HK-2 (cell line): Measurements from ENCODE around the gene NME5.

Source experiments
- DNase-seq: peaks from one replicate; pipeline ENCODE4 v3.0.0-alpha.2; 2018; ENCODE audit not compliant: unreplicated experiment

Gene NME5

DNA sequence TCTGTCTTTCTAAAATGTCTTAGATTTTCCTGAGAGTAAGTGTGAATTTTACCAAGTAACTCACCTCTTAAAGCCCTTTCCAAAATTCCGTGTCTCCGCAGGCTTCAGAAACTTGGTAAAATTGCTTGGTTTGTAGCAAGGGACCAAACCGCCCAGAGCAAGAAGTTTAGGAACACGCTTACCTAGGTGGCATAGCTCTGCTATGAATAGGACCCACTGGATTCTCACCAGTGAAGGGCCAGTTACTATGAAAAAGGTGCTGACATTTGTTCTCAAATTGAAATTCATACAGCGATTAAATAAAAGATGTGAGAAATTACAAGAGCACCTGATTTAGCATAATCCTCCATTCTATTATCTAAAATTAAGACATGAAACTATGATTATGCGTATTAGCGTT, 6.7 kb downstream of the NME5 start:
- DNase-seq = no peak

DNA sequence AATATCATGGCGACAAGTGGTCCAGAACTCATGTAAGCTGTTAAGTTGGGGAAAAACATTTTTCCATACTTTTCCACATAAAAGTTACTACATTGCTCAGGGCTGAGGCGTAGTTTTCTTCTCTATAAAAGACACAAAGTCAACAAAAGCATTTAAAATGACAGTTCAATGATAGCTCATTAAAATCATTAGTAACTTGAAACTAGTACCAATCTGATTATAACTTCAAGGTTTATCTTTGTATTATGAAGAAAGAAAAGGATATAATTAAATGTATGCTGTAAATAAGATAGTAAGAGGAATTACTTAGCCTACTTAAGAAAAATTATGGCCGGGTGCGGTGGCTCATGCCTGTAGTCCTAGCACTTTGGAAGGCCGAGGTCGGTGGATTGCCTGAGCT, 9.9 kb downstream of the NME5 start:
- no peak for DNase-seq

DNA sequence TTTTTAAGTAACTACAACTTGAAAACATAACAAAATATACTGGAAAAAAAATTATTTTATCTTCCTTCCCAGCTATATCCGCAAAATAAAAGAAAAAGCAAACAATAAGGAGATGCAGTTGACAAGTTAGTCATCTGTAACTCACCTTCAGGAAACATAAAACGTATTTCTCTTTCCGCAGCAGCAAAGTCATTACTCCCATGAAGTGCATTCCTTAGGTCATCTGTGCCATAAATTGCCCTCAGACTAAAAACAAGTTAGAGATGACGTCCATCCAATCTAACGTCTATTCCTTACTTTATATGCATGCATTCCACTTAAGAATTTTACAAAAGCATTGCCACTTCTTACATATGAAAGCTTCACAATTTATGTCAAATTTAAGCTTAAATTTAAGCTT, 10.9 kb downstream of the NME5 start:
- DNase-seq = no peak

DNA sequence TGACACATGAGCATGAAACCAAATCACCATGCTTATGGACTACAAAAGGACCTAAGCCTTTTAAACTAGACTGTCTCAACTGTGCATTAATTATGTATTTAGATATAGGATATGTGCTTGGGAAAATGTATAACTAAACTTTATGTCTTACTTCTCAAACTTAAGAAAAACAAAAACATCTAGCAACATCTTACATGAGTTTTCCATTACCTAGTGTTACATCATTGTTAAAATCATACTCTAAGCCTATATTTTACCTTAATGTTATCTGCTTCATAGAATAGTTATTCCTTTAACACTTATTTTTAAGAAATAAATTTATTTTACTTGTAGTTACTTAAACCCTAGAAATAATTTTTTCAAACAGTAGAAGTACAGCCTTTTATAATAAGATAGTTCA, 24.0 kb downstream of the NME5 start:
- no peak for DNase-seq

DNA sequence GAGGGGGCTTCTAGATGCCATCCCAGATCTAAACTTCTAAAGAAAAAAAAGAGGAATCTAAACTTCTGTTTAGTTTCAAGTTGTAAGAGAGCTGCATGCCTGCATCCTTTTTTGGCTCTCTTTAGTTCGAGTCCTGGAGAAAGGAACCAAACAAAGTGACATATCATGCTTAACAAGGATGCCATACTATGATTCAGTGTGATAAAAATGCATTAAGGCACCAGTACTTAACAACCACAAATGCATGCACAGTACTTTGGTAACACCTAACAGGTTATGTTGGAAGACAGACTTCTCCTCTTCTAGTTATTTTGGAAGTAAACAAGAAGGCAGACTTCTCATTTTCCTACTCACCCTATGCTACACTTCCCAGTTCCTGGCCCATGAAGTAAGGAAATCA, 27.3 kb downstream of the NME5 start:
- no peak for DNase-seq

DNA sequence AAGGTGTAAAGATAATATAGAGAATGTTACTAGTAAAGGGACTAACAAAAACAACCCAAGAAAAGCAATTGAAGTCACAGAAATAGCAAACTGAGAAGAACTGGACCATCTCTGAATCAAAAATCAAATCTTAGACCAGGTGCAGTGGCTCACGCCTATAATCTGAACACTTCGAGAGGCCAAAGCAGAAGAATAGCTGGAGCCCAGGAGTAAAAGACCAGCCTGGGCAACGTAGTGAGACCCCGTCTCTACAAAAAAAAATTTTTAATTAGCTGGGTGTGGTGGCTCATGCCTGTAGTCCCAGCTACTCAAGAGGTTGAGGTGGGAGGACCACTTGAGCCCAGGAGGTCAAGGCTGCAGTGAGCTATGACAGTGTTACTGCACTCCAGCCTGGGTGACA, 28.0 kb downstream of the NME5 start:
- DNase-seq = no peak

DNA sequence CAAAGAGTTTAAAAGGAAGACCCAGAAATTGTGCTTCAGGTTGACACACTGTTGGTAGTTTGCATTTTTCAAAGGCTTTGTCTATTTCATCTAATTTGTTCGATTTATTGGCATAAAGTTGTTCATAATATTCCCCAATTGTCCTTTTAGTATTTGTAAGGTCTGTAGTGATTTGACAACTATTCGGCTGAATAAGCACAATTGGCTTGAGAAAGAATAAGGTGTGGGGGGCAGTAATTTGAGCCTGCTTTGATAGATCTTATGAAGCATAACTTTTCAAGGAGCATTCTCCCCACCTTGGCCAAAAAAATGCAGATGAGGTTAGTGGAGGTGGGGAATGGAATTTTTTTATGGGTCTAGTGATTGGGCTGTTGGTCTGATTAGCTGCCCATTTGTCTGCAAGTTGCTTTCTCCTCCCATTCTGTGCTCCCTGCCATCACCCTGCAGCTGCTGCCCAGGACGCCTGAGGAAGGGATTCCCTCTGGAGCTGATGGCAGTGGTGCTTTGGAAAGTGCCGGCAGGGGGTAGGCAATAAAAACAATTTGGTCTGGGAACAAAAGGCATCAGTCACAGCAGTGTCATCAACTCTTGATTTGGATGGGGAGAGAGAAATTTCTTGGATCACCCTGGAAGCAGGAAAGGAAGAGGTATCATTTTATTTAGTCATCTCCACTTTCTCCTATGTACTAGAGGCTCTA, 28.8 kb downstream of the NME5 start:
- DNase-seq = no peak

DNA sequence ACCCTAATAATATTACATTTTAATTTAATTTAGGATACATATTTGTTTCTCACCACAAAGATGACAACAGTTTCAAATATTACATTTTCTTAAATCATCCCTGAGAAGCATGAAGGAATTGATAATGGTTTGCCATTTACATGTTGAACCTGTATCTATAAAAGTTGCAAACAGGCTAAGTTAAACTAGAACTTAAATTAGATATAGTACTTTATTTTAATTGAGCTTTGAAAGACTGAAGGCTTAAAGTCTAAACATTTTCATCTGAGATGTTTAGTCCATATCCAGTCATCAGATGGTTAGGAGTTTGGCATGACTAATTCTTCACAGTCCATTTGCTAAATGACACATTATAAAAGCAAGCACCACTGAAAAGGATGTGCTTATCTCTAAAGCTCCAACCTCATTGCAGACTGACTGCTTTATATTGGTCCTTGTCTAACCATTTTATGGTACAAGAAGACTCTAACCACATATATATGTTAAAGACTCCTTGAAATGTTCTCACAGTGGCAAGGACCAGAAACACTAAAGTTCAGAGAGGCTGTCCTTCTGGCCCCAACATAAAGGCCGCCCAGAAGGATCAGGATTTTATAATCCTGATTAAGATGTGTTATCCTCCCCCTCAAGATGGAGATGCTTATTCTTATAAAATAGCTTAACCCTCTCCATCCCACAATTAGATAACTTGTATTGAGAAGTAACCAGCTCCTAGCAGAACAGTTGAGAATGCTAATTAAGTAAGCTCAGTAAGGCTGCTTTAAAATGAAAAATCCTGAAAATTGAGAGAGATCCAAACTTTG, 29.6 kb downstream of the NME5 start:
- no peak for DNase-seq

DNA sequence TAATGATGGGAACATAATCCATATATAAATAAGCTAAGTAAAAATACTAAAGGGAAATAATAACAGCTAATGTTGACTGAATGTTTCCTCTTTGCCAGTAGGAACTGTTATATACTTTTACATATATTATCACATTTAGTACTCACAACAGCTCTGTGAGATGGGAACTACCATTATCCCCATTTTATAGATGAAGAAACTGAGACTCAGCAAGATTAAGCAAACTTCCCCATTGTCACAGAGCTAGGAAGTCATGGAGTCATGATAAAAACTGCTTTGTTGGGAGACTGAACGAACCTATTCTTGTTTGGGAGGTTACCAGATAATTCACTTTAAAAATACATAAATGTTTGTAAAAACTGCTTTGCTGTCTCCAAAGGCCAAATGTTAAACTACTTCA, 32.0 kb downstream of the NME5 start:
- no peak for DNase-seq

DNA sequence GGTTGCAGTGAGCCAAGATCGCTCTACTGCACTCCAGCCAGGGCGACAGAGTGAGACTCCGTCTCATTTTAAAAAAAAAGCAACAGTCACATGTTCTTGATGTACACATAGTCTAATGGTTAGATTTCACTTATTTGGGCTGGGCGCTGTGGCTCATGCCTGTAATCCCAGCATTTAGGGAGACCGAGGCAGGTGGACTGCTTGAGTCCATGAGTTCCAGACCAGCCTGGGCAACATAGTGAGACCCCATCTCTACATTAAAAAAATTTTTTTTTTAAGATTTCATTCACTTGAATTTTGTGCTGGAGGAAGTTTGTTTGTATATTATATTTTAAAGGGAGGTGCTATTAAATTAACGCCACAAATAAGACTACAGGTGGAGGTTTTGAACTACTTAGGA, 33.5 kb downstream of the NME5 start:
- DNase-seq = no peak

DNA sequence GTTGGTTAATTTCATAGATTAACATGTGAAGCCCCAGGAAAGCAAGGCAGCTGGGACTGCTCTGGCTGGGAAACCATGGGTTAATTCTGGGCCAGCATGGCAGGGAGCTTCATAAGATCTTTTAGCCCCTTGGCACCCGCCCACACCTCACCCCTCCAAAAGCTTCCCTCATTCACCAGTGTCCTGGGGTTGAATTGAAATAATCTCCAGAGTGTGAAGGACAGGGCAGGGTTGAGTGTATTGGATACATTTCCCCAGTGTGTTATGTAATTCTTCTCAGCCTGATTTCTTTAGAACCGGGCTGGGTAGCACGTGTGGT, 36.0 kb downstream of the NME5 start:
- no peak for DNase-seq

DNA sequence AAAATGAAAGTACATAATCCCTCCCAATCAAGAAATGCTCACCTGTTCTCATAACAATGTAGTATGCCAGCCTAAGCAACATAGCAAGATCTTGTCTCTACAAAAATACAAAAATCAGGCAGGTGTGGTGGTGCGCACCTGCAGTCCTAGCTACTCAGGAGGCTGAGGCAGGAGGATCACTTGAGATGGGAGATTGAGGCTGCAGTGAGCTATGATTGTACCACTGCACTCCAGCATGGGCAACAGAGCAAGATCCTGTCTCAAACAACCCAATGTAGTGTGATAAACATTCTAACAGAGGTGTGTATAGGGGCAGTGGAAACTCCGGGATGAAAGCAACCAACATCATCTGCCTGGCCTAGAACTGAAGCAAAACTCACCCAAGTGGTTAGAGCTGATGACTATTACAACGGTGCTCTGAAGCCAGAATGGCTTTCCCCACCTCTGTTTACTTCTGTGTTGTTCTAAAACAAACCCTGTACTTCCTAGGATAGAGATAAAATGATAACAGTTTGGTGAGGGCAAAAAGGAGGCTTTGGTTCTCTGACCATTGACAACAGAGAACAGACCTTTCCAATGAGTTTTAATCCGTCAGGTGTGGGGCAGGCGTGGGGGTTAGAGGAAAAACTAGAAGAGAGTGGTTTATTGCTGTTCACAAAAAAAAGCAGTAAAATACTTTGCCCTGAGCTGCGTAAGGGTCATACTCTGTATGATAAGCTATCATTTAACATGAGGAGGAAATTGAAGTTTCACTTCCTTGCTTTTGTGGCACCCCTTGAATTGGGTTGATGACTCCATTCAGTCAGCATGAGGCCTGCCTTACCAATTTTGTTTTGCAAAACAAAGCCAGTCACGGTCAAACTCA, 36.5 kb downstream of the NME5 start:
- DNase-seq = no peak

DNA sequence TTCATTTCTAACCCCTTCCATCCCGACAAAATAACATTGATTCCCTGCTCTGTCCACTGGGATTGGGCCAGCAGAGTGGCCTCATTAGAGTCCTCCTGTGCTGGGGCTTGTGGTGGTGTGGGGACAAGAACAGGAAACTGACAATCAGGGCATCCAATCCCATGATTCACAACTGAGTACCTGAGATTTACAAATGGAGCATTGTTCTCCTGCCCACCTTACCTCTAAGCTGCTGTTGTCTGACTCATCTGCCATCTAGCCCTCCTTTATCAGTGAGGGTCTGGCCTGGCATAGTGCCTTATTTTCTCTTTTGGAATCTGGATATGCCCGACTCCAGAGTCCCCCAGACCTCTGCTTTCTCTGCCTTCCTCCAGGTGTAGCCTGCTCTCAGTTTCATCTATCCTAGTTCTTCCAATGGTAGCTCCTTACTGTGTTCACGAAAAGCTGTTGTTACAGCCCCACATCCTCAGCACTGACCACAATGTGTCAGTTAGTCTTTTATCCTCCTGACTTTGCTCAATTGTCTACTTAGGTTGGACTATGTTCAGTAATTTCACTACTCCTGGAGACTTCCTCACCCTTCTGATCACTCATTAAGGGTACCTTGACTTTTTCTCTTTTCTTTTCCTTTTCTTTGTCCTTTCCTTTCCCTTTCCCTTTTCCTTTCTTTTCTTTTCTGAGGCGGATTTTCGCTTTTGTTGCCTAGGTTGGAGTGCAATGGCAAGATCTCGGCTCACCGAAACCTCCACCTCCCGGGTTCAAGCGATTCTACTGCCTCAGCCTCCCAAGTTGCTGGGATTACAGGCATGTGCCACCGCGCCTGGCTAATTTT, 42.0 kb downstream of the NME5 start:
- no peak for DNase-seq

DNA sequence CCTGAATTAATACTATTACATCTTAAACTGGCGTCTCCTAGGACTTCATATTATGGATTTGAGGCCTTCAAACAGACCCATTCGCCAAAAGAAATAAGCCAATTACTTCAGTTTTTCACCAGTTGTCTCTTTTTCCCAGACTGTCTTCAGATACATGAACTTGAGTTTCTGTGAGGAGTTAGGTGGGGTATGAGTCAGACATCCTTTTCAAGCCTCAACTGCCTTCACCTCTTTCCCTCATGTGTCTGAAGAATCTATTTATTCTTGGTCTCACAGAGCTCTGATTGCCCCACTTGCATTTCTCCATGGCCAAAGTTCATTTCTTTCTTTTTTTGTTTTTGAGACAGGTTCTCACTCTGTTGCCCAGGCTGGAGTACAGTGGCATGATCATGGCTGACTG, 42.9 kb downstream of the NME5 start:
- no peak for DNase-seq

DNA sequence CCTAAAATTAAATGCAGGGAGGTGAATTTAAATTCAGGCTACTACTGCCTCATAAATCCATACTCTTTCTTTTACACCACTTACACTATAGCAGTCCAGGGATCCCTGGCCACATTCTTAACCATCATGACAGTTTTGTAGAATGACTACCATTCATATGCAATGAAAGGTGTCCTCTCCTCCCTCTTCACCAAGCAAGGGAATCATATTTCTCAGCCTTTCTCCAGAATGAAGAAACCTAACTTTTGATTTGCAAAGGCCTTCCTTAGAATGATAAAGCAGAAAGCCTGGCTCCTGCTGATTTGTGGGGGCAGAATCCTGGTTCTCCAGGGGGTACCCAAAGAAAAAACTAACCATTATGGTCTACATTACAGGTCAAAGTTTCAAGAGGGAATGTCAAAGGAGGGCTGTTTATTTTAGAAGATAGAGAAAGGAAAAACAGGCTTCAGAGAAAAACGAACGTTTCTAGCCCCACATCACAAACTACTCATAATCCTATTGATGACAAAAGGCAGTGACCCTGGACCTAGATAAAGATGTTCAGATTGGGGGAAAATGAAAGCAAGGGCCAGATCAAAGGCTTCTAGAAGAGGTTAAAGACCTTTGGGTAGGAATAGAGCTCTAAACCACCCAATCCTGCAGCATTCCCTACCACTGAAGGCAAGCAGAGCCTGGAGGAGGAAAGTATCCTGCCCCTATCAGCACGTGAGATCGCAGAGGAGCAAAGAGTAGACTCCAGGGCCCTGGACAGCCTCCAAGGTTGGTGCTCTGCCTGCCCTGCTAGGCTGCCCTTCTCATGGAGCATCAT, 43.9 kb downstream of the NME5 start:
- no peak for DNase-seq

DNA sequence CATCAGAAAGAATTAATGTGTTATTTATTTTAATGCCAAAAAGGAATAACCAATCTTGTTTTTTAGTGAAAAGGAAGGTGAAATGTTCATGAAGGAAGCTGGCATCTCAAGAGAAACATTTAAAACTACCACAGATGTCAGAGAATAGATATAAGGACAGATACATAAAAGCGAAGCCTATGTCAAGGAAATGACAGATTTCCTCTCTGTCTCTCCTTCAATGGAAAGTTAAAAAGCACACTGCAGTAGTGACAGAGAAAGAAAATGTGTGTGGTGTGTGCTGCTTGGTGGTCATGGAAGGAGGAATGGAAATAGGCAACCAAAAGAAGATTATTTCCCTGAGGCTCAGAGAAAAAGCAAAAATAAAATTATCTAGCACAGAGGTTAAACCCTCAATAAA, 46.2 kb downstream of the NME5 start:
- no peak for DNase-seq

DNA sequence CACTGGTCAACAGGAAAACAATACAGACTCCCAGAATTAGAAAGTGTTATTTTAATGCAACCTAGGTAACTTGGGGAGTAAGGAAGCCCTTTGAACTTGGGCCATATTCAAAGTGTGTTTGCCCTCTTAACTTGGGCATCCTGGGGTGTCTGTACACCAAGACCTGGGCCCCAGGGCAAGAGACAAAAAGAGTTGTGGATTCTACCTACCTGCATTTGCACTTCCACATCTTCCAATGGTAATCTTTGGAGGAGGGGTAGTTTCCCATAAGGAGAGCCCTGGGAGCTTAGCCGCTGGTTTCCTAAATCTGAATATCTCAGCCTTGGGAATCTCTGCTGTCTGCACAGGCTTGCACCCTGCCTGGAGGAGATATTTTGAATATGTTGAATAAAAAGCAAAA, 46.9 kb downstream of the NME5 start:
- DNase-seq = no peak

DNA sequence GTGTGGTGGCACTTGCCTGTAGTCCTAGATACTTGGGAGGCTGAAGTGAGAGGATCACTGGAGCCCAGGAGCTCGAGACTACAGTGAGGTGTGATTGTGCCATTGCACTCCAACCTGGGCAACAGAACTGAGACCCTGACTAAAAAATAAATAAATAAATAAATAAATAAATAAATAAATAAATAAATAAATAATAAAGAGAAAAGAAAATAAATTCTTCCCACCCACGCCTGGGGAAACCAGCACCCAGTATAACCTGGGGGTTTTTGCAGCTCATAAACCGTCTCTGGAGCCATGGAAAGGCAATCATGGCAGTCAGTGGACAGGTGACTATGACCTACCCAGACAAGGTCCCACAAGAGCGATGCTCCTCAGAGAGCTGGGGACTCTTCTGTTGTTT, 47.5 kb downstream of the NME5 start:
- DNase-seq = no peak

DNA sequence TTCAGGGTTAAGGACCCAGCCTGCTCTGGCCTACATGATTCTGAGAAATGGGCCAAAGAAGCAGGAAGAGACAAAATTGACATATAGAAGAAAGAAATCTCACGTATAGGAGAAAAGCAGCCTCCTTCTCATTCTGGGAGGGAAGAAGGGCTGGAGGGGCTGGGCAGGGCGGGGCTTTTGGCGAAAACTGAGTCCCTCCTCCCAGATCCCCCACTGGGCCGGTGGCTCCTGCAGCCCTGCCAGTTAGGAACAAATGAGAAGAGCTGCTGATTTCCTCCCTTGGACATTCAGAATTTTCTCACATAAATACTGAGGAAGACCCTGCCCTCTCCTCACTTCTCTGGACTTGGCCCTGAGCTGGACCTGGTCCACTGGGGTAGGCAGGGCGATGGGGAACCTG, 55.5 kb downstream of the NME5 start, which contains the start of gene WNT8A:
WNT8A (plus strand) TSS at position 332 of the 400 bp plus-strand sequence. CDS start 95 bp downstream, outside the sequence.
- no peak for DNase-seq

DNA sequence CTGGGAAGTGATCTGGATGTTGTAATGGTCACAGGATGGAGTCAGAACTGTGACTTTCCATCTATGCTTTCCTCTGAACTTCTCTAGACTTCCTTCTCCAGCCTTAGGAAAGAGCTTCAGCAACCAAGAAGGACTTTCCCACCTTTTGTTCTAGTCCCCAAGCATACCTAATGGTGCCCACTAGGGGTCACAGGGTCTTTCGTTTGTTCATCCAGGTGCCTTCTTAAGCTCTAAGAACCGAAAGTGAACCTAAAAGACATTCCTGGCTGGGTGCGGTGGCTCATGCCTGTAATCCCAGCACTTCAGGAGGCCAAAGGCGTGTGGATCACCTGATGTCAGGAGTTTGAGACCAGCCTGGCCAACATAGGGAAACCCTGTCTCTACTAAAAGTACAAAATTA, 57.2 kb downstream of the NME5 start:
- no peak for DNase-seq
